LNCaP clone FGC (cell line): ENCODE results near the gene IKZF4.
A peak's percentile ranks its signal among the peaks of the same experiment; 100 is the strongest.
"Not testable (repeated sequence)": the region's sequence is repeated elsewhere in the genome, so short reads cannot be mapped to it uniquely, and the experiment has no call there.

Experiments used
- DNase-seq: peaks from one replicate; pipeline ENCODE4 v3.0.0-alpha.2; 2011; ENCODE audit warnings: low read depth
- H3K4me3 ChIP-seq: 2 replicates; pipeline ENCODE4 v1.5.1; 2011; ENCODE audit warnings: mild to moderate bottlenecking, low read depth, low read length, control low read depth
- CTCF ChIP-seq: IDR thresholded peaks from 2 replicates; pipeline ENCODE4 v1.5.1; 2012; ENCODE audit warnings: mild to moderate bottlenecking; ENCODE audit not compliant: control insufficient read depth, insufficient read depth; ENCODE audit errors: extremely low read depth

The IKZF4 gene

GRCh38 chr12:56001487-56002100 is 19.2 kb upstream of the IKZF4 start:
- TF ChIP-seq CTCF: no peak
- H3K4me3 ChIP-seq: no peak overlapping the region

GRCh38 chr12:56003376-56003775 is 17.5 kb upstream of the IKZF4 start:
- not testable (repeated sequence) for H3K4me3 ChIP-seq, DNase-seq

More at GRCh38 chr12:56001487-56002100, 19.2 kb upstream of the IKZF4 start:
- no peak for DNase-seq

GRCh38 chr12:56004211-56004610 is 16.6 kb upstream of the IKZF4 start:
- H3K4me3 ChIP-seq: no peak overlapping the region
- no peak for TF ChIP-seq CTCF
- DNase-seq: no peak

- peak overlapping the region; percentile 72 for H3K4me3 ChIP-seq
- no peak for TF ChIP-seq CTCF
- no peak for DNase-seq
These were observed 13.0 kb upstream of the IKZF4 start for GRCh38 chr12:56007564-56008559.

- no peak for DNase-seq
- no peak for TF ChIP-seq CTCF
- H3K4me3 ChIP-seq: no peak overlapping the region
These were observed 10.7 kb upstream of the IKZF4 start for GRCh38 chr12:56010111-56010570.

GRCh38 chr12:56011509-56012090 is 9.2 kb upstream of the IKZF4 start:
- H3K4me3 ChIP-seq: no peak overlapping the region
- no peak for TF ChIP-seq CTCF
- no peak for DNase-seq

- no peak for TF ChIP-seq CTCF
- H3K4me3 ChIP-seq: no peak overlapping the region
- DNase-seq: peak; percentile 30
These were observed 7.4 kb upstream of the IKZF4 start for GRCh38 chr12:56013482-56013881.
